ENCODE measurements around the gene REPS1.

GRCh38 chr6:138943089-138943625 lies 44.9 kb downstream of the REPS1 start:
- TF ChIP-seq, protein P1, sequence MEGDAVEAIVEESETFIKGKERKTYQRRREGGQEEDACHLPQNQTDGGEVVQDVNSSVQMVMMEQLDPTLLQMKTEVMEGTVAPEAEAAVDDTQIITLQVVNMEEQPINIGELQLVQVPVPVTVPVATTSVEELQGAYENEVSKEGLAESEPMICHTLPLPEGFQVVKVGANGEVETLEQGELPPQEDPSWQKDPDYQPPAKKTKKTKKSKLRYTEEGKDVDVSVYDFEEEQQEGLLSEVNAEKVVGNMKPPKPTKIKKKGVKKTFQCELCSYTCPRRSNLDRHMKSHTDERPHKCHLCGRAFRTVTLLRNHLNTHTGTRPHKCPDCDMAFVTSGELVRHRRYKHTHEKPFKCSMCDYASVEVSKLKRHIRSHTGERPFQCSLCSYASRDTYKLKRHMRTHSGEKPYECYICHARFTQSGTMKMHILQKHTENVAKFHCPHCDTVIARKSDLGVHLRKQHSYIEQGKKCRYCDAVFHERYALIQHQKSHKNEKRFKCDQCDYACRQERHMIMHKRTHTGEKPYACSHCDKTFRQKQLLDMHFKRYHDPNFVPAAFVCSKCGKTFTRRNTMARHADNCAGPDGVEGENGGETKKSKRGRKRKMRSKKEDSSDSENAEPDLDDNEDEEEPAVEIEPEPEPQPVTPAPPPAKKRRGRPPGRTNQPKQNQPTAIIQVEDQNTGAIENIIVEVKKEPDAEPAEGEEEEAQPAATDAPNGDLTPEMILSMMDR (conservative IDR thresholded peaks at IDR 0.05 in 1 of 2, IDR thresholded peaks at IDR 0.05 in 1 of 2; ENCODE audit: extremely low read depth in 1 of 2, insufficient read depth in 1 of 2, low read depth in 1 of 2, low read length in 2 of 2) = no peak
- no peak for TF ChIP-seq EZH2 (IDR thresholded peaks at IDR 0.05; ENCODE audit: borderline replicate concordance, low read length)
